ENCODE results near the gene PVALEF. TPM values are rescaled to one million over a fixed set of nuclear protein-coding genes. Genes with fewer than 3 reads are reported as not detected.
"Not testable (repeated sequence)": the region's sequence is repeated elsewhere in the genome, so short reads cannot be mapped to it uniquely, and the experiment has no call there.

The PVALEF gene
- total and polyA plus RNA-seq, 2 of the 8 experiments (the other 6 are each of a cell fraction or from before 2014, with no cell fraction given), result 0.03 TPM; not detected in 1

GRCh38 chr17:81144423-81144781 is 20.9 kb upstream of the PVALEF start (continued):
- TF ChIP-seq CBX8 (IDR thresholded peaks at IDR 0.05; ENCODE audit: borderline replicate concordance, low read depth, low read length) (no peak), CHD1 (IDR thresholded peaks at IDR 0.05; ENCODE audit: low read depth, low read length) (no peak), RAD21 (IDR thresholded peaks at IDR 0.05 in 1 of 2, conservative IDR thresholded peaks at IDR 0.05 in 1 of 2; ENCODE audit: low read depth in 2 of 2, low read length in 2 of 2) (no peak)

GRCh38 chr17:81146208-81146607 is 19.1 kb upstream of the PVALEF start:
- CTCF ChIA-PET (ENCODE audit: partially characterized antibody), result interaction anchor here (0.9 to 1.3 kb wide), 2 partner anchors 11 to 33 kb away, joined by 3 read pairs; no protein-coding TSS in a partner anchor
- not testable (repeated sequence) for H3K27me3 ChIP-seq (replicated peaks in 1 of 4; ENCODE audit: control insufficient read depth in 3 of 4, extremely low read depth in 1 of 4, insufficient read depth in 3 of 4, low read length in 3 of 4); FAIRE-seq

More at GRCh38 chr17:81146208-81146607, 19.1 kb upstream of the PVALEF start:
- H3K4me3 ChIP-seq (ENCODE audit: extremely low read depth in 1 of 4, insufficient read depth in 2 of 4, low read depth in 3 of 4, low read length in 4 of 4); H4K91ac ChIP-seq (replicated peaks; ENCODE audit: insufficient read length, low read length); H3K79me1 ChIP-seq (ENCODE audit: low read depth, low read length); H3K79me2 ChIP-seq (ENCODE audit: control insufficient read depth in 1 of 2, insufficient read depth in 2 of 2, low read length in 2 of 2); POLR2A ChIA-PET (ENCODE audit: partially characterized antibody); H3K56ac ChIP-seq (replicated peaks; ENCODE audit: insufficient read length, low read depth, low read length); H3K4me1 ChIP-seq (replicated peaks in 1 of 4; ENCODE audit: control insufficient read depth in 3 of 4, insufficient read depth in 4 of 4, low read length in 3 of 4); H2BK5ac ChIP-seq (ENCODE audit: low read depth, low read length); H2BK12ac ChIP-seq (ENCODE audit: low read depth, low read length); H3K18ac ChIP-seq (ENCODE audit: extremely low read depth, low read length); H3K23me2 ChIP-seq (ENCODE audit: low read depth, low read length); H4K8ac ChIP-seq (ENCODE audit: extremely low read depth, insufficient read depth, low read length); H2AK5ac ChIP-seq (ENCODE audit: low read depth, low read length); H3K23ac ChIP-seq (ENCODE audit: insufficient read length); H2AFZ ChIP-seq (ENCODE audit: low read length); H4K5ac ChIP-seq (ENCODE audit: insufficient read length, low read depth, low read length); H3K4ac ChIP-seq (replicated peaks; ENCODE audit: insufficient read length, low read depth, low read length); H3K9ac ChIP-seq (replicated peaks in 1 of 4; ENCODE audit: extremely low read depth in 1 of 4, low read depth in 3 of 4, low read length in 3 of 4); H2BK15ac ChIP-seq (ENCODE audit: low read length); H3K4me2 ChIP-seq (ENCODE audit: insufficient read depth in 1 of 2, low read depth in 2 of 2, low read length in 2 of 2); H4K20me1 ChIP-seq (replicated peaks in 1 of 2; ENCODE audit: control insufficient read depth in 1 of 2, insufficient read depth in 2 of 2, low read length in 2 of 2); H3K36me3 ChIP-seq (ENCODE audit: control insufficient read depth in 2 of 4, insufficient read depth in 4 of 4, low read length in 3 of 4); H2BK120ac ChIP-seq (replicated peaks; ENCODE audit: low read depth, low read length); H3K9me3 ChIP-seq (ENCODE audit: insufficient read depth in 2 of 2, low read depth in 1 of 2, low read length in 1 of 2); DNase-seq (ENCODE audit: low read depth in 1 of 2, low spot score in 2 of 2); H3K27ac ChIP-seq (ENCODE audit: low read depth, low read length); H3K14ac ChIP-seq (ENCODE audit: insufficient read length); H2BK20ac ChIP-seq (ENCODE audit: low read length): not testable (repeated sequence)
- WGBS, 2 experiments (ENCODE audit: extremely low coverage in 1 of 2, insufficient coverage in 1 of 2, insufficient read length in 1 of 2, insufficient replicate concordance in 2 of 2, low coverage in 1 of 2, low lambda C conversion rate in 2 of 2, missing lambda C conversion rate in 1 of 2), result 80% methylated on average over 9 of the region's 10 CpGs; no CpG with 5 or more reads in 1 of the 2 experiments
